Endodermal cell (in vitro differentiated cells): ENCODE results near the gene FAM83D. TPM values are rescaled to one million over a fixed set of nuclear protein-coding genes. Genes with fewer than 3 reads are reported as not detected.
A peak's percentile ranks its signal among the peaks of the same experiment; 100 is the strongest.

Source experiments
- DNase-seq: peaks from one replicate; pipeline ENCODE4 v3.0.0-alpha.2; 2017
- H3K27ac ChIP-seq: 2 replicates; pipeline ENCODE4 v1.5.1; 2013; ENCODE audit warnings: mild to moderate bottlenecking, low read depth, low read length, moderate library complexity
- H3K27me3 ChIP-seq: 2 replicates; pipeline ENCODE4 v1.6.1; 2013; ENCODE audit warnings: mild to moderate bottlenecking, low read length, moderate library complexity; ENCODE audit not compliant: insufficient read depth, control insufficient read depth, poor library complexity, severe bottlenecking
- H3K36me3 ChIP-seq: 2 replicates; pipeline ENCODE4 v1.7.0; 2013; ENCODE audit warnings: mild to moderate bottlenecking, low read length, moderate library complexity; ENCODE audit not compliant: control insufficient read depth, insufficient read depth
- H3K4me1 ChIP-seq: one replicate; pipeline ENCODE4 v1.7.0; 2013; ENCODE audit warnings: low read length; ENCODE audit not compliant: control insufficient read depth, insufficient read depth
- H3K4me3 ChIP-seq: 2 replicates; pipeline ENCODE4 v1.5.1; 2013; ENCODE audit warnings: mild to moderate bottlenecking, low read length, moderate library complexity
- H3K9ac ChIP-seq: 2 replicates; pipeline ENCODE4 v1.6.1; 2013; ENCODE audit warnings: mild to moderate bottlenecking, low read length, moderate library complexity; ENCODE audit not compliant: poor library complexity, severe bottlenecking; ENCODE audit errors: extremely low read depth
- H3K9me3 ChIP-seq: 2 replicates; pipeline ENCODE4 v1.6.1; 2013; ENCODE audit warnings: mild to moderate bottlenecking, low read length, moderate library complexity; ENCODE audit not compliant: control insufficient read depth
- H3K27ac Mint-ChIP-seq: 2 replicates; pipeline ENCODE4 v1.8.0; 2020; ENCODE audit warnings: mixed read lengths
- H3K27me3 Mint-ChIP-seq: 2 replicates; pipeline ENCODE4 v1.8.0; 2021; ENCODE audit warnings: mild to moderate bottlenecking, mixed read lengths; ENCODE audit not compliant: insufficient read depth
- H3K36me3 Mint-ChIP-seq: 2 replicates; pipeline ENCODE4 v1.8.0; 2020; ENCODE audit warnings: low read depth, mixed read lengths
- H3K4me1 Mint-ChIP-seq: 2 replicates; pipeline ENCODE4 v1.8.0; 2020; ENCODE audit warnings: mixed read lengths
- H3K4me3 Mint-ChIP-seq: 2 replicates; pipeline ENCODE4 v1.8.0; 2020; ENCODE audit warnings: mild to moderate bottlenecking, moderate library complexity, mixed read lengths
- H3K9me3 Mint-ChIP-seq: 2 replicates; pipeline ENCODE4 v1.8.0; 2020; ENCODE audit warnings: mild to moderate bottlenecking, mixed read lengths
- CTCF ChIP-seq: fragments of 200-600 bp; sonication (generic); conservative IDR thresholded peaks from 2 replicates; pipeline ENCODE4 v1.5.0; 2021; ENCODE audit warnings: antibody characterized with exemption, mild to moderate bottlenecking
- WGBS, 2 experiments: methylation state at CpG; one replicate each; pipeline versions ENCODE4 v1.1.5 to v1.1.7; 2013; ENCODE audit warnings: missing lambda C conversion rate in 2 of 2, mixed read lengths in 1 of 2; ENCODE audit not compliant: insufficient coverage in 1 of 2, insufficient read length in 1 of 2; 5-methylcytosine and 5-hydroxymethylcytosine counted together
- total RNA-seq, 2 donors: library from RNA; stranded (reverse); fragmentation: NEBNext Ultra II Directional in 1 of 2; extraction: Animal tissue kit (Norgen Biotek cat#: 25700) in 1 of 2; gene quantifications; 2 replicates in 1 of 2; 3 replicates in 1 of 2; pipeline ENCODE4 v1.2.1, GENCODE V29; 2021

Gene FAM83D
- total RNA-seq, 2 donors from 2014 or later: 34.8 to 39.9 TPM

DNA sequence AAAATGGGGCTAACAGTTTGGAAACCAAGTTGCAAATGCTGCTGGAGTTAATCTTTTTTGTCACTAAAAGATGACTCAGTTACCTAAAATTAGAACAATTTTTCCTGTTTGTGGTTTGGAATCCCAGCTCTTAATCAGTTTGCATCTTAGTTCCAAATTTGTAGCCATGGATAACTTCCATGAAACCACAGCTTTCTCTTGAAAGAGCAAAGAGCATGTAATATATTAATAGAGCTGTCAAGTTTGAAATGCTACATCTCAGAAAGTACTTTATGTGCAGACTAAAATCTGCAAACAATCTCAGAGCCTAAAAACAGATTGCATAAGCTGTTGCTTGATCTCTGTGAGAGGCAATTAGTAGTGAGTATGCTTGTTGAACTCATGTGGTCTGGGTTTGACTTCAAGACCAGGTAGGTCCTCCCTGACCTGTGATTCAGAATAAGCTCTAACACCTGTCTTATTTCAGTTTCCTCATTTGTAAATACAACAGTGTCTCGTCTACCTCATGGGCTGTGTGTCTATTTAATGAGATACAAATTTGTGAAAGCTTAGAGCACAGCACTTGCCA is 59.5 kb downstream of the FAM83D start:
- Histone ChIP-seq H3K27me3 (no peaks in the 10 kb centered on the region), H3K4me1 (no peaks in the 10 kb centered on the region), H3K36me3 (peaks cover 47% of the 10 kb centered on the region), H3K27ac (no peak overlapping the region), H3K9me3 (no peaks in the 10 kb centered on the region), H3K9ac (no peak overlapping the region), H3K4me3 (no peak overlapping the region)
- Mint-ChIP-seq H3K27ac (no peak overlapping the region), H3K27me3 (no peaks in the 10 kb centered on the region), H3K9me3 (no peaks in the 10 kb centered on the region), H3K36me3 (peaks cover 34% of the 10 kb centered on the region), H3K4me1 (peaks cover 5% of the 10 kb centered on the region), H3K4me3 (no peak overlapping the region)
- DNase-seq: no peak
- TF ChIP-seq CTCF: no peak
- 100% methylated on average over 1 of the region's 1 CpG; no CpG with 5 or more reads in 1 of the 2 experiments for WGBS, 2 experiments

GRCh38 chr20:38986663-38987062 is 60.4 kb downstream of the FAM83D start:
- Histone ChIP-seq H3K9me3 (no peaks in the 10 kb centered on the region), H3K4me3 (no peak overlapping the region), H3K4me1 (no peaks in the 10 kb centered on the region), H3K9ac (no peak overlapping the region), H3K27ac (no peak overlapping the region), H3K27me3 (no peaks in the 10 kb centered on the region), H3K36me3 (peaks cover 45% of the 10 kb centered on the region)
- Mint-ChIP-seq H3K4me1 (peaks cover 5% of the 10 kb centered on the region), H3K9me3 (no peaks in the 10 kb centered on the region), H3K4me3 (no peak overlapping the region), H3K27ac (peak overlapping the region; percentile 52), H3K36me3 (peaks cover 34% of the 10 kb centered on the region), H3K27me3 (no peaks in the 10 kb centered on the region)
- WGBS, 2 experiments: 89 to 100% methylated on average over 2 of the region's 2 CpGs
- peak; percentile 14 for TF ChIP-seq CTCF
- DNase-seq: no peak

- H3K36me3 ChIP-seq: peaks cover 47% of the 10 kb centered on the region
- no peak for DNase-seq
These were observed 61.6 kb downstream of the FAM83D start for GRCh38 chr20:38987777-38988176.

More at GRCh38 chr20:38987777-38988176, 61.6 kb downstream of the FAM83D start:
- TF ChIP-seq CTCF: no peak
- WGBS, 2 experiments: 90 to 93% methylated on average over 2 to 4 of the region's 4 CpGs
- H3K4me1 Mint-ChIP-seq: no peaks in the 10 kb centered on the region
- H3K36me3 Mint-ChIP-seq: peaks cover 30% of the 10 kb centered on the region
- Histone ChIP-seq H3K4me3 (no peak overlapping the region), H3K4me1 (no peaks in the 10 kb centered on the region), H3K27ac (no peak overlapping the region), H3K9ac (no peak overlapping the region), H3K9me3 (no peaks in the 10 kb centered on the region), H3K27me3 (no peaks in the 10 kb centered on the region)
- no peaks in the 10 kb centered on the region for H3K9me3 Mint-ChIP-seq
- H3K4me3 Mint-ChIP-seq: no peak overlapping the region
- no peaks in the 10 kb centered on the region for H3K27me3 Mint-ChIP-seq
- H3K27ac Mint-ChIP-seq: no peak overlapping the region
